CD14-positive monocyte (primary cell): Measurements from ENCODE around the gene PPP2R3A. TPM values are rescaled to one million over a fixed set of nuclear protein-coding genes. Genes with fewer than 3 reads are reported as not detected.

Experiments used
- DNase-seq, 3 donors: peaks; one replicate each; pipeline ENCODE4 v3.0.0-alpha.2; 2011 to 2022
- H2AFZ ChIP-seq: 2 replicates; pipeline ENCODE4 v1.6.0; 2012; ENCODE audit warnings: mild to moderate bottlenecking, low read depth, low read length, inconsistent platforms; ENCODE audit not compliant: insufficient read depth, poor library complexity, severe bottlenecking
- H3K27ac ChIP-seq, 2 donors: 1 replicate in 1 of 2; 2 replicates in 1 of 2; pipeline ENCODE4 v1.5.1; 2012 to 2013; ENCODE audit warnings: low read length in 2 of 2, control low read depth in 1 of 2, inconsistent platforms in 1 of 2, low read depth in 1 of 2, mild to moderate bottlenecking in 1 of 2
- H3K27me3 ChIP-seq, 2 donors: one replicate each; pipeline versions ENCODE4 v1.6.0 to v1.6.1; 2011 to 2013; ENCODE audit warnings: low read length in 2 of 2; ENCODE audit not compliant: control insufficient read depth in 2 of 2, insufficient read depth in 2 of 2
- H3K36me3 ChIP-seq, 2 donors: replicated peaks in 1 of 2; 1 replicate in 1 of 2; 2 replicates in 1 of 2; pipeline versions ENCODE4 v1.5.1 to v1.6.1; 2012 to 2013; ENCODE audit warnings: low read length in 2 of 2, control low read depth in 1 of 2, inconsistent platforms in 1 of 2, mild to moderate bottlenecking in 1 of 2; ENCODE audit not compliant: insufficient read depth in 2 of 2, control insufficient read depth in 1 of 2
- H3K4me1 ChIP-seq, 2 donors: 1 replicate in 1 of 2; 2 replicates in 1 of 2; pipeline versions ENCODE4 v1.5.1 to v1.6.1; 2012 to 2013; ENCODE audit warnings: low read length in 2 of 2, control low read depth in 1 of 2, inconsistent platforms in 1 of 2, mild to moderate bottlenecking in 1 of 2, moderate library complexity in 1 of 2; ENCODE audit not compliant: insufficient read depth in 2 of 2, control insufficient read depth in 1 of 2
- H3K4me2 ChIP-seq: replicated peaks from 2 replicates; pipeline ENCODE3; 2012; ENCODE audit warnings: low read length, moderate library complexity, mild to moderate bottlenecking; ENCODE audit not compliant: poor library complexity, severe bottlenecking; ENCODE audit errors: extremely low read depth
- H3K4me3 ChIP-seq, 3 experiments: fragments of 200-600 bp in 1 of 3; sonication (generic) in 1 of 3; replicated peaks in 1 of 3; 1 replicate in 2 of 3; 2 replicates in 1 of 3; pipeline ENCODE4 v1.5.1; 2011 to 2013; ENCODE audit warnings: low read length in 3 of 3, mild to moderate bottlenecking in 3 of 3, control low read depth in 2 of 3, low read depth in 2 of 3, inconsistent platforms in 1 of 3, moderate library complexity in 1 of 3
- H3K79me2 ChIP-seq: 2 replicates; pipeline ENCODE4 v1.6.0; 2012; ENCODE audit warnings: mild to moderate bottlenecking, control low read depth, inconsistent platforms, low read length, moderate library complexity; ENCODE audit not compliant: insufficient read depth
- H3K9ac ChIP-seq: 2 replicates; pipeline ENCODE4 v1.6.0; 2017; ENCODE audit warnings: low read length, mild to moderate bottlenecking; ENCODE audit not compliant: insufficient read depth, poor library complexity, severe bottlenecking
- H3K9me3 ChIP-seq, 2 donors: replicated peaks in 1 of 2; 1 replicate in 1 of 2; 2 replicates in 1 of 2; pipeline versions ENCODE4 v1.5.1 to v1.6.1; 2012 to 2013; ENCODE audit warnings: low read length in 2 of 2, control low read depth in 1 of 2; ENCODE audit not compliant: control insufficient read depth in 1 of 2, insufficient read depth in 1 of 2
- H4K20me1 ChIP-seq: 2 replicates; pipeline ENCODE4 v1.6.0; 2012; ENCODE audit warnings: mild to moderate bottlenecking, low read length, control low read depth, moderate library complexity; ENCODE audit not compliant: insufficient read depth
- H3K27ac Mint-ChIP-seq, 7 donors: one replicate each; pipeline ENCODE4 v1.8.0; 2020; ENCODE audit warnings: mild to moderate bottlenecking in 7 of 7, mixed read lengths in 7 of 7, moderate library complexity in 6 of 7, inconsistent platforms in 2 of 7
- H3K27me3 Mint-ChIP-seq, 3 donors: one replicate each; pipeline ENCODE4 v1.8.0; 2021 to 2022; ENCODE audit warnings: low read depth in 3 of 3, mild to moderate bottlenecking in 3 of 3, mixed read lengths in 3 of 3, moderate library complexity in 3 of 3, inconsistent platforms in 1 of 3
- H3K36me3 Mint-ChIP-seq, 2 donors: one replicate each; pipeline ENCODE4 v1.8.0; 2020; ENCODE audit warnings: mixed read lengths in 2 of 2, inconsistent platforms in 1 of 2, mild to moderate bottlenecking in 1 of 2
- H3K4me1 Mint-ChIP-seq: one replicate; pipeline ENCODE4 v1.8.0; 2020; ENCODE audit warnings: mild to moderate bottlenecking, mixed read lengths
- H3K4me3 Mint-ChIP-seq, 2 donors: one replicate each; pipeline ENCODE4 v1.8.0; 2020; ENCODE audit warnings: mild to moderate bottlenecking in 2 of 2, mixed read lengths in 2 of 2, moderate library complexity in 1 of 2
- H3K9me3 Mint-ChIP-seq, 7 donors: one replicate each; pipeline ENCODE4 v1.8.0; 2020 to 2022; ENCODE audit warnings: mixed read lengths in 7 of 7, mild to moderate bottlenecking in 6 of 7, moderate library complexity in 6 of 7, inconsistent platforms in 2 of 7
- WGBS: methylation state at CpG from one replicate; pipeline ENCODE4 v1.1.5; 2013; ENCODE audit warnings: missing lambda C conversion rate; ENCODE audit not compliant: insufficient coverage; 5-methylcytosine and 5-hydroxymethylcytosine counted together
- intact Hi-C, 2 donors: fragments of 100-400 bp; cut with micrococcal nuclease; formaldehyde crosslinking; loops; one replicate each; pipeline versions ENCODE4 v1.15.0 to v1.15.1; 2023
- polyA plus RNA-seq, 3 donors: library from polyadenylated mRNA; depleted of rRNA in 1 of 3; unstranded in 2 of 3; stranded (reverse) in 1 of 3; fragments of 300-500 nt in 2 of 3; fragments of >200 nt in 1 of 3; fragmentation: Illumina TruSeq in 2 of 3; gene quantifications; 1 replicate in 2 of 3; 2 replicates in 1 of 3; pipeline ENCODE4 v1.2.3, GENCODE V29; 2012 to 2021
- TF ChIP-seq, protein P1 (sequence below): fragments of 200-600 bp; IDR thresholded peaks from one replicate; pipeline ENCODE4 v1.8.0; 2022; ENCODE audit warnings: antibody characterized with exemption, mild to moderate bottlenecking

PPP2R3A gene
- polyA plus RNA-seq, 3 donors: 0.09 to 0.15 (median 0.10) TPM

DNA sequence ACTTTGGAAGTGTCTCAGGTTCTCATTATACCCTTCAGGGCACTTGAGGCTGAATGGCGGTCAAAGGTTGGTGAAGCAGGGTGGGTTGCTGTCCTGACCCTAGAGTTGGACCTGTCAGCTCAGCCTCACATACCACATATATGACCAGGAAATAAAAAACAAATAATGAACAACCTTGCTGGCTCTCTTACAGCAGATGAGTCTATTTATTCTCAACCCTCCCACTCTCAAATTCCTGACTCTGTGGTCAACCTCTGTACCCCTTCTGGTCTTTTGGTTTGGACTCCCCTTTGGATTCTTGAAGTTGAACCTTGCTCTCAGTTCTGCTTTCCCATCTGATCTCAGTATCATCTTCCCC is 16.9 kb downstream of the PPP2R3A start:
- Histone ChIP-seq H4K20me1 (no peaks in the 10 kb centered on the region), H3K27ac (no peak overlapping the region), H3K79me2 (no peaks in the 10 kb centered on the region), H3K9ac (no peak overlapping the region), H3K4me3 (no peak overlapping the region), H3K36me3 (no peaks in the 10 kb centered on the region), H2AFZ (no peak overlapping the region), H3K4me2 (no peak overlapping the region), H3K4me1 (no peaks in the 10 kb centered on the region), H3K27me3 (no peaks in the 10 kb centered on the region), H3K9me3 (no peaks in the 10 kb centered on the region)
- H3K36me3 Mint-ChIP-seq: no peaks in the 10 kb centered on the region
- no peak for DNase-seq
- peaks cover 0 to 1% (median 0%) of the 10 kb centered on the region in 3 donors for H3K27me3 Mint-ChIP-seq
- no peaks in the 10 kb centered on the region for H3K4me1 Mint-ChIP-seq
- intact Hi-C loops: no loop called here
- peaks cover 0 to 1% (median 0%) of the 10 kb centered on the region in 7 donors for H3K9me3 Mint-ChIP-seq
- TF ChIP-seq, protein P1, sequence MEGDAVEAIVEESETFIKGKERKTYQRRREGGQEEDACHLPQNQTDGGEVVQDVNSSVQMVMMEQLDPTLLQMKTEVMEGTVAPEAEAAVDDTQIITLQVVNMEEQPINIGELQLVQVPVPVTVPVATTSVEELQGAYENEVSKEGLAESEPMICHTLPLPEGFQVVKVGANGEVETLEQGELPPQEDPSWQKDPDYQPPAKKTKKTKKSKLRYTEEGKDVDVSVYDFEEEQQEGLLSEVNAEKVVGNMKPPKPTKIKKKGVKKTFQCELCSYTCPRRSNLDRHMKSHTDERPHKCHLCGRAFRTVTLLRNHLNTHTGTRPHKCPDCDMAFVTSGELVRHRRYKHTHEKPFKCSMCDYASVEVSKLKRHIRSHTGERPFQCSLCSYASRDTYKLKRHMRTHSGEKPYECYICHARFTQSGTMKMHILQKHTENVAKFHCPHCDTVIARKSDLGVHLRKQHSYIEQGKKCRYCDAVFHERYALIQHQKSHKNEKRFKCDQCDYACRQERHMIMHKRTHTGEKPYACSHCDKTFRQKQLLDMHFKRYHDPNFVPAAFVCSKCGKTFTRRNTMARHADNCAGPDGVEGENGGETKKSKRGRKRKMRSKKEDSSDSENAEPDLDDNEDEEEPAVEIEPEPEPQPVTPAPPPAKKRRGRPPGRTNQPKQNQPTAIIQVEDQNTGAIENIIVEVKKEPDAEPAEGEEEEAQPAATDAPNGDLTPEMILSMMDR: no peak
- no peak overlapping the region for H3K27ac Mint-ChIP-seq
- no CpG with 5 or more reads among the region's 1 CpG for WGBS
- no peak overlapping the region for H3K4me3 Mint-ChIP-seq

DNA sequence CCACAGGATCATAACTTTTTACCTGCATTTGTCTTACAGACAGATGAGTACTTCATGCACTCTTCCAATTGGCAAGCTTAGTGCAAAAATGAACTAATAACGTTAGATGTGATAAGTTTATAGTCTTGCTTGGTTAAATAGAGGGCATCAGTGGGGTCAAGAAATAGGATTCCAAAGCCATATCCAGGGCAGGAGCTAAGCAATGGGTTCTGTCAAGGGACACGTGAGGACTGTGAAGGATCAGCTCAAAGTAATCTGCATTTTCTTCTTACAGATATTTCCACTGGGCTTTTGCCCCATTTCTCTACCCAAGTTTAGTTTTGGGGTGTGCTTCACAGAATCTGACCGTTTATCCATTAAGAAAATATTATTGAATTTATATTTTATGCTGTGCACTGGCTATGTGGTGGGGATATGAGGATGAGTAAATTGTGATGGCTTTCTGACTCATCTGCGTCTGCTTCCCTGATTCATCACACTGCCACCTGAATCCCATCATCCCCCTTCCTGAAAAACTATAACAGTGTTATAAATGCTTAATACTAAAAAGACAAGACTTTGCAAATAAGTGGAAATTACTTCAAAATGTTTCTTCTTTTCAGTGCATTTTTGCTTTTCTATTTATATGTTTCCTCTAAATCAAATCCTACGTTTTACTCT is 17.5 kb downstream of the PPP2R3A start:
- no peak overlapping the region for H3K9ac ChIP-seq
- H3K4me2 ChIP-seq: no peak overlapping the region
- peaks cover 0 to 1% (median 0%) of the 10 kb centered on the region in 3 donors for H3K27me3 Mint-ChIP-seq
- no peak for DNase-seq
- WGBS: 100% methylated on average over 1 of the region's 5 CpGs
- H3K4me3 Mint-ChIP-seq: no peak overlapping the region
- no peaks in the 10 kb centered on the region for H4K20me1 ChIP-seq
- H3K79me2 ChIP-seq: no peaks in the 10 kb centered on the region
- H3K36me3 Mint-ChIP-seq: no peaks in the 10 kb centered on the region
- H3K27me3 ChIP-seq: no peaks in the 10 kb centered on the region
- no peaks in the 10 kb centered on the region for H3K4me1 ChIP-seq
- no peak overlapping the region for H3K4me3 ChIP-seq
- H2AFZ ChIP-seq: no peak overlapping the region
- H3K36me3 ChIP-seq: no peaks in the 10 kb centered on the region
- H3K4me1 Mint-ChIP-seq: no peaks in the 10 kb centered on the region
- no peak overlapping the region for H3K27ac Mint-ChIP-seq
- intact Hi-C loops: no loop called here
- no peaks in the 10 kb centered on the region for H3K9me3 ChIP-seq
- H3K9me3 Mint-ChIP-seq: peaks cover 0 to 1% (median 0%) of the 10 kb centered on the region in 7 donors
- TF ChIP-seq, protein P1: no peak
- no peak overlapping the region for H3K27ac ChIP-seq
